Kidney (tissue), 14 donors: ENCODE data around the gene KIF2A. TPM values are rescaled to one million over a fixed set of nuclear protein-coding genes. Genes with fewer than 3 reads are reported as not detected.
A peak's percentile ranks its signal among the peaks of the same experiment; 100 is the strongest.

Source experiments
- DNase-seq, 5 donors: peaks; one replicate each; pipeline ENCODE4 v3.0.0-alpha.2; 2013 to 2020
- FAIRE-seq: peaks from 2 replicates; lab custom pipeline; 2012; peaks lifted over from hg19 to GRCh38; lab: Jason Lieb, UNC
- H3K27ac ChIP-seq, 2 donors: one replicate each; pipeline ENCODE4 v1.7.0; 2013; ENCODE audit warnings: low read depth in 2 of 2, low read length in 2 of 2, inconsistent platforms in 1 of 2
- H3K27me3 ChIP-seq: one replicate; pipeline ENCODE4 v1.7.1; 2013; ENCODE audit warnings: low read length, inconsistent platforms; ENCODE audit not compliant: control insufficient read depth, insufficient read depth
- H3K36me3 ChIP-seq, 3 donors: one replicate each; pipeline versions ENCODE4 v1.7.0 to v1.7.1; 2013; ENCODE audit warnings: low read length in 3 of 3, control low read depth in 1 of 3, inconsistent platforms in 1 of 3; ENCODE audit not compliant: insufficient read depth in 3 of 3, control insufficient read depth in 2 of 3
- H3K4me1 ChIP-seq, 3 donors: one replicate each; pipeline versions ENCODE4 v1.7.0 to v1.7.1; 2013; ENCODE audit warnings: low read length in 3 of 3, inconsistent platforms in 1 of 3, low read depth in 1 of 3; ENCODE audit not compliant: control insufficient read depth in 2 of 3, insufficient read depth in 2 of 3
- H3K4me3 ChIP-seq, 3 donors: one replicate each; pipeline versions ENCODE4 v1.7.0 to v1.8.1; 2013; ENCODE audit warnings: low read length in 3 of 3, control low read depth in 1 of 3, inconsistent platforms in 1 of 3
- H3K9ac ChIP-seq, 3 donors: one replicate each; pipeline versions ENCODE4 v1.7.0 to v1.7.1; 2013; ENCODE audit warnings: low read length in 3 of 3, control low read depth in 1 of 3, inconsistent platforms in 1 of 3
- H3K9me3 ChIP-seq, 3 donors: one replicate each; pipeline versions ENCODE4 v1.7.0 to v1.7.1; 2013; ENCODE audit warnings: low read length in 3 of 3, control low read depth in 1 of 3, inconsistent platforms in 1 of 3; ENCODE audit not compliant: control insufficient read depth in 2 of 3, insufficient read depth in 1 of 3
- intact Hi-C: fragments of 100-400 bp; cut with DNase I; formaldehyde crosslinking; loops from one replicate; pipeline ENCODE4 v1.11.1; 2022
- polyA plus RNA-seq: library from polyadenylated mRNA; stranded (reverse); fragments of 350-450 nt; fragmentation: Illumina TruSeq; extraction: RNeasy Lipid Tissue Mini Kit (QIAGEN cat#74804); gene quantifications from one replicate; pipeline ENCODE4 v1.2.3, GENCODE V29; 2014; ENCODE audit warnings: low read depth, low replicate concordance; ENCODE audit not compliant: insufficient read depth
- total RNA-seq: library from RNA; stranded (reverse); fragmentation: NEBNext Ultra II Directional; extraction: Animal tissue kit (Norgen Biotek cat#: 25700); gene quantifications from one replicate; pipeline ENCODE4 v1.2.1, GENCODE V29; 2021
- TF ChIP-seq, protein P1 (sequence below): IDR thresholded peaks from 3 replicates; pipeline ENCODE4 v1.5.1; 2012; ENCODE audit warnings: mild to moderate bottlenecking, moderate library complexity, borderline replicate concordance; ENCODE audit not compliant: insufficient read depth; ENCODE audit errors: extremely low read depth
- donor health status: control.
- donor health status: control.
- donor health status: control.
- donor health status: control.
- donor health status: control.
- donor health status: DM: yes; HTN: yes; CAD: no.
- donor health status: Normal renal cell carcinoma (clear cell type).

Gene KIF2A
- total and polyA plus RNA-seq, 2 donors from 2014 or later = 4.6 to 32.4 TPM

DNA sequence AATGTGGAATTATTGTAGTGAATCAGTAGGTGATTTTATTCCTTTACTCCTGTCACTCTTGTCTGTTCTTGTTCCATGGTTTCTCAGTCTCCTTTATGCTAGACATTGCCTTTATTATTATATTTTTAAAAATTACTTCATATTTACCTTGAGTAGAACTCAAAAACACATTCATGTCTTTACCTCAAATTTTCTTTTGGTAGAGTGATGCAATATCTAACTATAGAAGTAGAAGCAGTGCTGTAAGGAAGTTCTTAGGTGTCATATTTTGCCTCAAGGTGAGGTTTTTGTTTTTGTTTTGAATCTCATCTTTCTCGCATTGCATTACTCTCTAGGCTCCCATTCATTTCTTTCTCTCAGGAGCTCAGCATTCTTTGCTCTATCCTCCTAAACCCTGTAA is 118.8 kb downstream of the KIF2A start:
- no peak overlapping the region for H3K4me3 ChIP-seq
- no peaks in the 10 kb centered on the region for H3K36me3 ChIP-seq
- H3K27ac ChIP-seq = no peak overlapping the region
- no peak overlapping the region for H3K9ac ChIP-seq
- DNase-seq (no peak), FAIRE-seq (no peak)
- intact Hi-C loops = no loop called here
- no peaks in the 10 kb centered on the region for H3K27me3 ChIP-seq
- no peaks in the 10 kb centered on the region for H3K9me3 ChIP-seq
- TF ChIP-seq, protein P1, sequence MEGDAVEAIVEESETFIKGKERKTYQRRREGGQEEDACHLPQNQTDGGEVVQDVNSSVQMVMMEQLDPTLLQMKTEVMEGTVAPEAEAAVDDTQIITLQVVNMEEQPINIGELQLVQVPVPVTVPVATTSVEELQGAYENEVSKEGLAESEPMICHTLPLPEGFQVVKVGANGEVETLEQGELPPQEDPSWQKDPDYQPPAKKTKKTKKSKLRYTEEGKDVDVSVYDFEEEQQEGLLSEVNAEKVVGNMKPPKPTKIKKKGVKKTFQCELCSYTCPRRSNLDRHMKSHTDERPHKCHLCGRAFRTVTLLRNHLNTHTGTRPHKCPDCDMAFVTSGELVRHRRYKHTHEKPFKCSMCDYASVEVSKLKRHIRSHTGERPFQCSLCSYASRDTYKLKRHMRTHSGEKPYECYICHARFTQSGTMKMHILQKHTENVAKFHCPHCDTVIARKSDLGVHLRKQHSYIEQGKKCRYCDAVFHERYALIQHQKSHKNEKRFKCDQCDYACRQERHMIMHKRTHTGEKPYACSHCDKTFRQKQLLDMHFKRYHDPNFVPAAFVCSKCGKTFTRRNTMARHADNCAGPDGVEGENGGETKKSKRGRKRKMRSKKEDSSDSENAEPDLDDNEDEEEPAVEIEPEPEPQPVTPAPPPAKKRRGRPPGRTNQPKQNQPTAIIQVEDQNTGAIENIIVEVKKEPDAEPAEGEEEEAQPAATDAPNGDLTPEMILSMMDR = no peak
- no peaks in the 10 kb centered on the region for H3K4me1 ChIP-seq

DNA sequence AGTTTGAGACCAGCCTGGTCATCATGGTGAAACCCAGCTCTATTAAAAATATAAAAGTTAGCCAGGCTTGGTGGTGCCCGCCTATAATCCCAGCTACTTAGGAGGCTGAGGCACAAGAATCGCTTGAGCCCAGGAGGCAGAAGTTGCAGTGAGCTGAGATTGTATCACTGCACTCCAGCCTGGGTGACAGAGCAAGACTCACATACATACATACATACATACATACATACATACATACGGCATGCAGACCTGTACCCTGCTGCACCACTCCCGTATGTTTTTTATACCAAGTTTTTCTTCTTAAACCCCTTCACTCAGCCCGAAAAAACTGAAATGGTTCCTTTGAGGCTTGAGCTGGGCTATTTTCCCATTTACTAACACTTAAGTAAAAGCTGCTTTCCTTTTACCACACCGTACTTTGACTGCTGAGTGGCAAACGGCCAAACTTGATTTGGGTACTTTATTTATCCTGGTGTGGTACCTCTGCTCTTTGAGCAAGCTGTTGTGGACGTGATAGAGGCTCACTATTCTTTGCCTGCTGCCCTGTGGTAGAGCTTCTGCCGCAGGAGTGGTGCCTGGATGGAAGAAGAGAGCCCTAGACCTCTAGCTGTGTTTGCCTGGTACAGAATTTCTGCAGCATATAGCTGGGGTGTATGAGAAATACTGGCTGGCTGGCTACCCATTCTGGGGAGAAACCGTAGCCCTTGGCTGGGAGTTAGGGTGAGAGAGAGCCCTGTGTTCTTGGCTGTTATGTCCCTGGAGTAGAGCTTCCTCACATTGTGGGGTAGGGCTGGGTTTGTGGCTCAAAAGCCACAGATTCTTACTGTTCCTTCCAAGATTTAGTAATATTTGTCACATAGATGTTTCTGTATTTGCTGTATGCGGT is 126.0 kb downstream of the KIF2A start:
- Histone ChIP-seq H3K27me3 (no peaks in the 10 kb centered on the region), H3K9ac (no peak overlapping the region), H3K9me3 (no peaks in the 10 kb centered on the region), H3K4me1 (peaks cover 0 to 3% (median 0%) of the 10 kb centered on the region in 3 donors), H3K27ac (peak overlapping the region in 1 of 2 donors; percentile 17), H3K36me3 (no peaks in the 10 kb centered on the region), H3K4me3 (no peak overlapping the region)
- TF ChIP-seq, protein P1 = no peak
- FAIRE-seq (no peak), DNase-seq (no peak)
- intact Hi-C loops = no loop called here

DNA sequence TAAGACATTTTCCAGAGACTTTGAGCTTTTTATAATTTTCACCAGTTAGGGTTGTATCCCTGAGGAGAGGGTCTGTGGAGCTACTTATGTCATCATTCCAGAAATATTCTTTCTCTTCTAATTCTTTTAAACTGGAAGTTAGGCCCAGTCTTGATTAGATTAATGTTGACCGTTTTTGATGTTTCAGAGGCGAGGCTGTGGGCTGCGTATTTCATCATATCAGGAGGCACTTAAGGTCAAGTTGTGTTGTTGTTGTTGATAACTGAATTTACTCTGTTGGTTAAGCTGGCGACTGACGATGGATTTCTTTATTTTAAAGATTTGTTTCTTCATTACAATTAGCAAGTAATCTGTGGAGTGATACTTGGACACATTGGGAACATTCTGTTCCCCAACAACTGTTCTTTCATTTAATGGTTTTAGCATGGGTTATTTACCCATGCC is 126.6 kb downstream of the KIF2A start:
- FAIRE-seq = no peak
- DNase-seq = no peak

More for the DNA sequence above, 126.6 kb downstream of the KIF2A start:
- Histone ChIP-seq H3K9me3 (no peaks in the 10 kb centered on the region), H3K4me3 (no peak overlapping the region), H3K36me3 (no peaks in the 10 kb centered on the region), H3K27me3 (no peaks in the 10 kb centered on the region), H3K27ac (no peak overlapping the region), H3K9ac (no peak overlapping the region), H3K4me1 (peaks cover 0 to 3% (median 0%) of the 10 kb centered on the region in 3 donors)
- intact Hi-C loops = no loop called here
- TF ChIP-seq, protein P1 = no peak

Other genes starting within 250 kb of the KIF2A start
- 19.9 TPM for gene DIMT1, start 97.7 kb downstream of the KIF2A start, total RNA-seq
- 9.9 TPM for gene DIMT1, start 97.7 kb downstream of the KIF2A start, polyA plus RNA-seq
- gene IPO11, start 106.6 kb downstream of the KIF2A start, total RNA-seq = 36.1 TPM
- 18.5 TPM for gene IPO11, start 106.6 kb downstream of the KIF2A start, polyA plus RNA-seq